Ascending aorta (tissue), 2 donors: ENCODE data around the gene IL24. TPM values are rescaled to one million over a fixed set of nuclear protein-coding genes. Genes with fewer than 3 reads are reported as not detected.

ENCODE experiments used
- DNase-seq, 2 donors: peaks; one replicate each; pipeline ENCODE4 v3.0.0-alpha.2; 2019; ENCODE audit warnings: low spot score in 2 of 2
- H3K27ac ChIP-seq, 2 donors: fragments of 200-600 bp; sonication (generic); one replicate each; pipeline ENCODE4 v1.5.1; 2016 to 2017; ENCODE audit warnings: mild to moderate bottlenecking in 1 of 2
- H3K27me3 ChIP-seq: fragments of 200-600 bp; sonication (generic); one replicate; pipeline ENCODE4 v1.5.1; 2017
- H3K36me3 ChIP-seq, 2 donors: fragments of 200-600 bp; sonication (generic); one replicate each; pipeline ENCODE4 v1.5.1; 2016
- H3K4me1 ChIP-seq, 2 donors: fragments of 200-600 bp; sonication (generic); one replicate each; pipeline ENCODE4 v1.5.1; 2016 to 2017; ENCODE audit warnings: mild to moderate bottlenecking in 1 of 2
- H3K4me3 ChIP-seq, 2 donors: fragments of 200-600 bp; sonication (generic); one replicate each; pipeline ENCODE4 v1.5.1; 2016 to 2017; ENCODE audit warnings: mild to moderate bottlenecking in 1 of 2
- H3K9me3 ChIP-seq, 2 donors: fragments of 200-600 bp; sonication (generic); one replicate each; pipeline ENCODE4 v1.5.1; 2016
- CTCF ChIP-seq, 3 experiments: fragments of 200-600 bp in 2 of 3; fragments of 450-650 bp in 1 of 3; sonication (generic) in 2 of 3; IDR thresholded peaks; one replicate each; pipeline ENCODE4 v1.5.1; 2016 to 2019; ENCODE audit warnings: antibody characterized with exemption in 3 of 3, mild to moderate bottlenecking in 1 of 3, moderate library complexity in 1 of 3
- intact Hi-C: fragments of 100-400 bp; cut with DNase I; formaldehyde crosslinking; loops from one replicate; pipeline ENCODE4 v1.15.1; 2023
- total RNA-seq: library from RNA; depleted of rRNA; stranded (reverse); fragments of >200 nt; gene quantifications from one replicate; pipeline ENCODE4 v1.1.0, GENCODE V29; 2016

Gene IL24
- total RNA-seq, 1 donor from 2014 or later, result not detected

- Histone ChIP-seq H3K4me1 (no peaks in the 10 kb centered on the region), H3K27me3 (no peaks in the 10 kb centered on the region), H3K36me3 (no peaks in the 10 kb centered on the region), H3K4me3 (no peak overlapping the region), H3K9me3 (no peaks in the 10 kb centered on the region), H3K27ac (no peak overlapping the region)
- no peak for TF ChIP-seq CTCF (IDR thresholded peaks at IDR 0.05)
- intact Hi-C loops, result no loop called here
- no peak for DNase-seq
These were observed 54.3 kb downstream of the IL24 start for GRCh38 chr1:206951318-206952100.

GRCh38 chr1:206952171-206952570 lies 54.9 kb downstream of the IL24 start:
- Histone ChIP-seq H3K36me3 (no peaks in the 10 kb centered on the region), H3K4me3 (no peak overlapping the region), H3K27ac (no peak overlapping the region), H3K4me1 (no peaks in the 10 kb centered on the region), H3K27me3 (no peaks in the 10 kb centered on the region), H3K9me3 (no peaks in the 10 kb centered on the region)
- TF ChIP-seq CTCF (IDR thresholded peaks at IDR 0.05), result no peak
- no peak for DNase-seq
- intact Hi-C loops, result no loop called here

- H3K9me3 ChIP-seq, result no peaks in the 10 kb centered on the region
- no peaks in the 10 kb centered on the region for H3K36me3 ChIP-seq
- DNase-seq, result no peak
- no peaks in the 10 kb centered on the region for H3K27me3 ChIP-seq
- H3K4me1 ChIP-seq, result no peaks in the 10 kb centered on the region
- intact Hi-C loops, result no loop called here
- no peak overlapping the region for H3K27ac ChIP-seq
- TF ChIP-seq CTCF (IDR thresholded peaks at IDR 0.05), result no peak
- H3K4me3 ChIP-seq, result no peak overlapping the region
These were observed 55.9 kb downstream of the IL24 start for GRCh38 chr1:206953126-206953525.

GRCh38 chr1:206953626-206954025 lies 56.4 kb downstream of the IL24 start:
- no peaks in the 10 kb centered on the region for H3K9me3 ChIP-seq
- no peak for TF ChIP-seq CTCF (IDR thresholded peaks at IDR 0.05)
- no peak overlapping the region for H3K4me3 ChIP-seq
- intact Hi-C loops, result no loop called here
- no peaks in the 10 kb centered on the region for H3K4me1 ChIP-seq
- no peak overlapping the region for H3K27ac ChIP-seq
- no peaks in the 10 kb centered on the region for H3K36me3 ChIP-seq
- H3K27me3 ChIP-seq, result no peaks in the 10 kb centered on the region
- DNase-seq, result no peak

Other genes starting within 250 kb of the IL24 start
- 35.3 TPM for gene MAPKAPK2, start 212.5 kb upstream of the IL24 start, total RNA-seq
- not detected for gene IL19, start 126.7 kb upstream of the IL24 start, total RNA-seq
- gene IL10, start 124.9 kb upstream of the IL24 start, total RNA-seq, result 1.6 TPM
- gene IL20, start 31.8 kb upstream of the IL24 start, total RNA-seq, result not detected
- 1.3 TPM for gene FCMR, start 24.5 kb downstream of the IL24 start, total RNA-seq
- gene PIGR, start 49.0 kb downstream of the IL24 start, total RNA-seq, result 0.53 TPM
- not detected for gene FCAMR, start 73.0 kb downstream of the IL24 start, total RNA-seq
- not detected for gene C1orf116, start 135.3 kb downstream of the IL24 start, total RNA-seq
- 4.0 TPM for gene YOD1, start 153.8 kb downstream of the IL24 start, total RNA-seq
- 1.2 TPM for gene PFKFB2, start 155.8 kb downstream of the IL24 start, total RNA-seq
- gene C4BPB, start 191.4 kb downstream of the IL24 start, total RNA-seq, result not detected
- not detected for gene C4BPA, start 206.8 kb downstream of the IL24 start, total RNA-seq